NK-92 (cell line): Measurements from ENCODE around the gene EBF4.

Source experiments
- DNase-seq: peaks from one replicate; lab custom pipeline; 2025; ENCODE audit not compliant: unreplicated experiment; lab: John Stamatoyannopoulos, UW

EBF4 gene

DNA sequence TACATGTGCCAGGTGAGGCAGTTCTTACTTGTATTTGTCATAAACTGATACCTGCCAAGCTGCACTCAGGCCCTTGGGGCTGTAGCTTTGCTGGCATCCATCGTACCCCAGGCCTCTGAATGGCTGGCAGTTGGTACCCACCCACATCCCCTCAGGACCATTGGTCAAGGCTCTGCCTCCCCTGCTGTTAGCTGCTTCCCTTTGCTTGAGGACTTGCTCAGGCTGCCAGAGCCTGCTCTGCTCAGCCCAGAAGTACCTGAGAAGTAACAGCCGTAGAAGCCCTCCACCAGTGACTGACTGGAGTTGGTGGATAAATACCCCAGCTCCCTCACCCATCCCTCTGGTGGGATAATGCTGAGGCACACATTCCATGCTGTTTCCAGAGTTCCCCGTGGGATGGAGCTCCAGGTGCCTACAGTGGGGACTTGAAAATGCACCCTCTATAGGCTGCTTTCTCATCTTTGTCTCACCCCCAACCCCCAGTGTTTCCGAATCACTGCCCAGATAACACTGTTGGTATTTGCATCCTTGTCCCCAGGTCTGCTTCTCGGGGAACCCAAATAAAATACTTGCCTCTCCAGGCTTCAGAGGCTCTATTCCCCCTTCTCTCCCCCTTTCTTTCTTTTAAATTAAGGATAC, 7.3 kb downstream of the EBF4 start:
- DNase-seq = no peak

GRCh38 chr20:2700913-2701620, 8.5 kb downstream of the EBF4 start:
- no peak for DNase-seq

GRCh38 chr20:2701671-2702081, 9.1 kb downstream of the EBF4 start:
- DNase-seq = no peak

DNA sequence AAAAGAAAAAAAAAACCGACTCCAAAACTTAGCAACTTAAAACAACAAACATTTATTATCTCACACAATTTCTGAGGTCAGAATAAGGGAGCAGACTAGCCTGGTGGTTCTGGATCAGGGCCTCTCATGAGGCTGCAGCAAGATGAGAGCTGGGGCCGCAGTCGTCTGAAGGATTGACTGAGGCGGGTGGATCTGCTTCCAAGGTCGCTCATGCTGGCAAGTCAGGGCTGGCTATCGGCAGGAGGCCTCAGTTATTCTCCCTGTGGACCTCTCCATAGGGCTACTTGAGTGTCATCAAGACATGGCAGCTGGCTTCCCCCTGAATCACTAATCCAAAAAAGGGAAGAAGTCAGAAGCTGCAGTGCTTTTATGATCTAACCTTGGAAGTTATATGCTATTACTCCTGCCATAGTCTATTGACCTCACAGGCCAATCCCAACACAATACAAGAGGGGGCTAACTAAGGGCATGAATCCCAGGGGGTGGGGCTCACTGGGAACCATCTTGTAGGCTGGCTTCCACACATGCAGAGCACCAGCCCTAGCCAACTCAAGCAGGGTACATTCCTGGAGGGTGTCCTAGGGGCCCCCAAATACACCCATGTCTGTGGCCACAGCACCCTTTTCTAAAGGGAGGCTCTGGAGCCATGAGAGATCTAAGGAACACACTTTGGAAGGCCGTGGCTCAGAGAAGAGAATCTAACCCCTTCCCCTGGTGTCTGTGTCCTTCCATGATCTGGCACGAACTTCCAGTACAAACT, 11.3 kb downstream of the EBF4 start:
- no peak for DNase-seq

DNA sequence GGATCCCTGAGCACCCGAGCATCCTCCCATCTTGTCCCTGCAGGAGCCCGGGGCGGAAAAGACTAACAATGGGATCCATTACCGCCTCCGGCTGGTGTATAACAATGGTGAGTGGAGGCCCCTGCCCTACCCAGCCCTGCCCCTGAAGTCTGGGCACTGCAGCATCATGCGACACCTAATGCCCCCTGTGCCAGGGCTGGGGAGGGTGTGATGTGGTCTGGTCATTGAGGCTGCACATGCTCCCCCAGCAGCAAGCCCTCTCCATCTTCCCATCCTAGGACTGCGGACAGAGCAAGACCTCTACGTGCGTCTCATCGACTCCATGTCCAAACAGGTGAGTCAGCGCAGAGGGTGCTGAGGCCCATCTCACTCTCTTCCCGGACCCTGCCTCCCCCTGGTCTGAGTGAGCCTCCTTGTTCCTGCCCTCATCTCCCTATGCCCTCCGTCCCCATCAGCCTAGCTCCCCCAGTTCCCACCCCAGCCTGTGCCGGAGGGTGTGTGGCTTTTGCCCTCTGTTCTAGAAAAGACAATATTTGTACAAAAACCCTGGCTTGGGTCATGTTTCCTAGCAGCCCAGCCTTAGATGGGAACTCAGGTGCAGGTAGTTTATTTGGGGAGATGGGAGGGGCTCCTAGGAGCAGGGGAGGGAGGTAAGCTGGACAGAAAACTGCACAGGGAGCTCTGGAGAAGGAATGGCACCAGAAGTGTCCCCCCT, 13.5 kb downstream of the EBF4 start:
- DNase-seq = no peak

- no peak for DNase-seq
Observed at GRCh38 chr20:2706688-2707352, 14.2 kb downstream of the EBF4 start.

DNA sequence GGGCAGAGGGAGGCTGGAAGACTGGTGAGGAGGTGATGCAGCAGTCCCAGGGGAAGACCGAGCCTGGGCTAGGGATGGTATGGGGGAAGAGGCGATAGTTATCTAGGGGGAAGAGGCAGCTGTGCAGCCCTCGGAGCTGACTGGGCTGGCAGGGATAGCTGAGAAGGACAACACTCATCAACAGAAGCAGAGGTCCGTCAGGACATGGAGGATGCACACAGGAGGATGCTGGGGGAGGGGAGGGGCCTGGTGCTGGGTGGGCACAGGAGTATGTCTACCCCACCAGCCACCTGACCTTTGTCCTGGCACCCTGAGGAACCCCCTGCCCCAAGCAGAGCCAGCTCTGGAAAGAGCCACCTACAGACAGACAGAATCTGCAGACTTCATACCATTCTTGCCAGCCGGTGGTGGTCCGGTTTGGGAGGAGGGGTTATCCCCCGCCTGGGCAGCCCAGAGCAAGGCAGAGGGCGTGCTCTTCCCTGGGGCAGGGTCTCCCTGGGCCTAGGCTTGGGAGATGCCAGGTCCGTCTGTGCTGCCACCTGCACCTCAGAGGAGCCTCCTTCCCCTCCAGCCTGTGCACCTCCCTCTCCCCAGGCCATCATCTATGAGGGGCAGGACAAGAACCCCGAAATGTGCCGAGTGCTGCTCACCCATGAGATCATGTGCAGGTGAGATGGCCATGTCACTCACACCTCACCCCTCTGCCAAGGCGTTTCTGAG, 14.9 kb downstream of the EBF4 start:
- DNase-seq = no peak

- DNase-seq = no peak
Observed at GRCh38 chr20:2708073-2708415, 15.5 kb downstream of the EBF4 start.

GRCh38 chr20:2708665-2709064, 16.1 kb downstream of the EBF4 start:
- no peak for DNase-seq

DNA sequence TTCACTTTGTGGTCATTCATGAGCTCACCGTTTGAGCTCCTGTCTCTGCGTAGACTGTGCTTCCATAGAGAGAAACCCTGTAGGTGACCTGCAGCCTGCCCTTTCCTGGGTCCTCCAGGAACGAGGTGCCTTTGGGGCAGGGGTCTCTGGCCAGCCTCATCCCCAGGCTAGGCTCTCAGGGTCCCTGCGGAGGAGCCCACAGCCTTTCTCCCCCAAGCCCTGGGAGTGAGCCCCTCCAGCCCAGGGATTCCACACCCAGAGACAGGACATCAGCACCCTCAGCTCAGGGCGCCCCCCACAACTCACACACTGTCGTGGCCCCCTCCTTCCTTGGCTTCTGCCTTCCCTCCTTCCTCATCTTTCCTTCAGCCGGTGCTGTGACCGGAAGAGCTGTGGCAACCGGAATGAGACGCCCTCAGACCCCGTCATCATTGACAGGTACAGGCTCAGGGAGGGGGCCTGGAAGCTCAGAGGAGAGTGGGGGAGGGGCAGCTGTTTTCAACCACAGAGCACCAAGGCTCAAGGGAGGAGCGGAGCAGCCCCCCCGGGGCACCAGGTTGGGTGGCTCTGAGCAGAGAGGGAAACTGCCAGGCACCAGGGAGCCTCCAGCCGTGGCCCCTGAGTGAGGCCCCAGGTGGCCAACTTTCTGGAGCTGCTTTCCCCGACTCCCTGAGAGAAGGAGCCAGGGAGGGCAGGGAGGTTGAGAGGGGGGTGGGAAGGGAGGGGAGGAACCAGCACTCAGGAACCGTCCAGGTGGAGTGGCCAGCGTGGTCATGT, 16.8 kb downstream of the EBF4 start:
- no peak for DNase-seq

DNA sequence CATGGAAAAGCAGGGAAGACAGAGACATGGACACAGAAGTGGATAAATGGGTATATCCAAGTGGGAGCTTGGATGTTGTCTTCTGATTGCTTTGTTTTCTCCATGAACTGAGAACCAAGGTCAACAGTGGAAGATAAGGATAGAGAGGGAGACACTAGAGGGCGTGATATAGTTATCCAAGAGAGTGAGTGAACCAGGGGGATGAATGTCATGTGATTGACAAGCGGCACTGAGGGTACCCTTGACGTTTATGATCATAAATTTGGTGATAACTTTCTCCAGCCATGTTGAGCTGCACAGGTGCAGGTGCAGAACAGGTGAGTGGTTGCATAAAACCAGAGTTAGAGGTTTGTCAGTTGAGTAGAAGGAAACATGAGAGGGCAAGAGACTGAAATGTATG, 20.7 kb downstream of the EBF4 start:
- no peak for DNase-seq

- no peak for DNase-seq
Observed at GRCh38 chr20:2729251-2729713, 36.7 kb downstream of the EBF4 start.

- DNase-seq = no peak
Observed at GRCh38 chr20:2729791-2730190, 37.2 kb downstream of the EBF4 start.

GRCh38 chr20:2734899-2735298, 42.3 kb downstream of the EBF4 start:
- DNase-seq = no peak

DNA sequence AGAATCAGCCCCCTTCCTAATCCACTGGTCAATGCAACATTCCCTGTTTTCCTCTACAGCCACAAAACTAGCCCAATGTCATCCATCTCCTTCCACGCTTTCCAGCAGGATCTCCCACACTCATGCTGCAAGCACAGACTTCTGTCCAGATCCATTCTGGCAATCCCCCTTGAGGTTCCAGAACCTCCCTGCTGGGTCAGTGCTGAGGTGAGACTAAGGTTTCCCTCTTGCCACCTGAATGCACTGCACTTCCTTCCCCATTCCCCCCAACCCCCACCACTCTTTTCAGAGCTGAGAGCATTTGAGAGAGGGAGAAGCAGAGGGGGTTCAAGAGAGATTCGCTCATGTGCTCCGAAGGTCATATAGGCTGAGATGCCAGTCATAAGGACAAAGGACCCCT, 43.9 kb downstream of the EBF4 start:
- no peak for DNase-seq

DNA sequence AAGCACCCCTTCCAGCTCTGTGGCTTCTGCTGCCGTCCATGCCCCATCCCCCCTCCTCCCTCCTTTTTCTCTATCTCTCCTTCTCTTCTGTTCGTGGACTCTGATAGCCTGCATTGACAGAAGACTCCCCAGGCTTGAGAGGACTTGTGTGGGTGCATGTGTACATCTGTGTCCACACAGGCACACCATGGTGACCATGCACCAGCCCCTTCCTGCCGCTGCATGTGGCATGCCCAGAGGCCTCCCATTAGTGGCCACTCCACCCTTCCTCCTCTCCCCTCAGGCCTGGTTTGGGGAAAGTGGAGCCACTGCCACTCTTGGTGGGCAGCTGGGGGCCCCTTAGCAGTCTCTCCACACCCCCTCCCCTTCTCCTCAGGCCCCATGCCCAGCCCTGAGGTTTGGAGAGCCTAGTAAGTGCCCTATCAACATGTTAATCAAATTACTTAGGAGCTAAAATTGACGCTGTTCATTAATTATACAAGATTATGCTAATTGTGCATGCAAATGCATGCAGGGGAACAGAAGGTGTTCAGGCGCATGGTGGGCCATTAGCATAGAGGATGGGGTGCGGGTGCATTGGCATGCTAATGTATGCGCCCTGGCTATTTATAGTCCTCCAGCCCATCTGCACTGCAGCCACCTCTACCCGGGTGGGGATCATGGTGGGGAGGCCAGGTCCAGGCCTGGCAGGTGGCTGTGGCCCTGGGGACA, 45.9 kb downstream of the EBF4 start:
- DNase-seq = no peak

DNA sequence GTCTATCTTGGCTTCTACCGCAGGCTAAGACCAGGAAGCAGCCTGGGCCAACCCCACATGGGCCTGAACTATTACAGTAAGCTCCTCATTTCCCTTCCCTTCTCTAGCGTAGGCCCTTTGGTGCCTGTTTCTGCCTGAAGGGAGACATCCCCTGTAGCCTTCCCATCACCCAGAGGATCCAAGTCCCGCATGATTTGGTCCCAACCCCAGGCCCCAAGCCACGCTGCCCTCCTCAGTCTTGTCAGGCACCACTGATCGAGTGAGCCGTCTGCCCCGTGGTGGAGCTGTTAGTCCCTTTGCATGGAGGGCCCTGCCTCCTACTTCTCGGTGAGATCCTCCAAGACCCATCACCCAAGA, 46.4 kb downstream of the EBF4 start:
- DNase-seq = no peak

DNA sequence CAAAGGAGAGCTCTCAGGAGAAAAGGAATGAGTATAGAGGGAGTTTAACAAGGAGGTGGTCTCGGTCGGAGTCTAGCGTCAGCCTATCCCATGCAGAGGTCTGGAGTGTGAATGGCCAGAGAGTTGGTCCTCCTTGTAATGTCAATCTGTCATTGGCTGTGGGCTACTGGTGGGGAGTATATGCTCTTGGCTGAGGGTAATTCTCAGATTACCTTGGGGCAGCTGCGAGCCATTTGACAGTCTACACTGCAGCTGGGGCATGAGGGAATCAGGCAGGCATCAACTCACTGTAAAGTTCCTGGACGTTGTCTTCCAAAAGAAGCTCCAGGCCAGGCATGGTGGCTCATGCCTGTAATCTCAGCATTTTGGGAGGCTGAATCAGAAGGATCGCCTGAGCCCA, 48.1 kb downstream of the EBF4 start:
- DNase-seq = no peak

GRCh38 chr20:2741463-2741862, 48.9 kb downstream of the EBF4 start:
- DNase-seq = no peak
